ENCODE measurements around the gene HSBP1.

Gene HSBP1

DNA sequence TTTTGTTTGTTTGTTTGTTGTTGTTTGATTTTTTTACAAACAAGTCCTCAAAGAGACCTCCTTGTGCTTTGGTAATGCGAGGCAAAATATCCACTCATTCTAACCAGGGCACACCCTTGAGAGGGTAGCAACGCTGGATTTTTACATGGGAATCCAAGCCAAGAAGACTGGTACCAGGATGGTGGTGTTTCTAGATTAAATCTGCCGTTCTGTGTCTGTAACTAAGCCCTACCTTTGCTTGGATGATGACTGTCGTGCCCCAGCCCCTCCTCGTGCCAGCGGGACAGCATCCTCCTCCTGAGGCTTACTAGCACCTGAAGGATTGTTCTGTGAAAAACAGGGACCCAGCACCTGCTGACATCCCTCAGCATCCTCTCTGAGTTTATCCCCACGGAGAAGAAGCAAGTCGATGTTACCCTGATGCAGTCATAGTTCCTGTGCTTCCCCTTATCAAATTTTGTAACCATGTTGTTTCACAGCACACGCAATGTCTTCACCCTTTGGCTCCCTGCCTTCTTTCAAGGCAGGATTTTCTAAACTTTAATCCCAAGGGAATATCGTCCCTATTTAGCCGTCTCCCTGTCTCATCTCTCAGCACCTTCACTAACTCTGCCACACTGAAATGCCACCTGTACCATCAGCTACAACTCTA lies 5.1 kb upstream of the HSBP1 start:
- no peak for DNase-seq

DNA sequence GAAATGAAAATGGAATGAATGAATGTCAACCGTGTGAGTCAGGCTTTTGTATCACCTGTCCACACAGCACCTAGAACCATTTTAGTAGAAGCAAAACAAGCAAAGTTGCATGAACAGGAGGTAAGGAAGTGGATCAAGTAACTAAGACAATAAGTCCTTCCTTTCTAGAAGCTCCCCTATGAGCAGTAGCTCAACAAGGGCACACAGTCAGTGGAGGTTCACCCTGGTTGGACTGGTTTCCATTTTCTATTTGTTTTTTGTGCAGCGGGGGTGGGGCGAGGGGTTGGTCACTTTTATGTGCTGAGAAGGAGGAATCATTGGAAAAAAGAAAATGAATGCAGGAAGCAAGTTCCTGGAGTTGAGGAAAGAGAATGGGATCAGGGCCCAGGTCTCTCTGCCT lies 4.0 kb upstream of the HSBP1 start:
- no peak for DNase-seq

- DNase-seq = no peak
Measured at GRCh38 chr16:83804366-83804765, 3.4 kb upstream of the HSBP1 start.

DNA sequence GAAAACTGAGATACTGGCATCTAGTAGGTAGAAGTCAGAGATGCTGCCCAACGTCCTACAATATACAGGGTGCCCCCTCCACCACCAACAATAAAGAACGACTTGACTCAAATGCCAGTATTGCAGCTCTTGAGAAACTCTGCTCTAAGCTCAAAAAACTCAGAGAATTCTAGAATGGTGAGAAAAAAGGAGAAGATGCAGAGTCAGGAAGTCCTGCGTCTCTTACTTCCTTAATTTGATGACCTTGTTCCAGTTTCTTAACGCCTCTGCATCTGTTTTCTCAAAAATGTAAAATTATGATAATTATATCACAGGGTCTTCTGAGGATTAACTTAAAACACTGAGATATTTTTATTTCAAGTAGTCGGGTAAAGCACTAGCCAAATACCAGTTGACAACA lies 1.7 kb upstream of the HSBP1 start:
- no peak for DNase-seq

- no peak for DNase-seq
Measured at GRCh38 chr16:83806731-83807130, 1.0 kb upstream of the HSBP1 start.

DNA sequence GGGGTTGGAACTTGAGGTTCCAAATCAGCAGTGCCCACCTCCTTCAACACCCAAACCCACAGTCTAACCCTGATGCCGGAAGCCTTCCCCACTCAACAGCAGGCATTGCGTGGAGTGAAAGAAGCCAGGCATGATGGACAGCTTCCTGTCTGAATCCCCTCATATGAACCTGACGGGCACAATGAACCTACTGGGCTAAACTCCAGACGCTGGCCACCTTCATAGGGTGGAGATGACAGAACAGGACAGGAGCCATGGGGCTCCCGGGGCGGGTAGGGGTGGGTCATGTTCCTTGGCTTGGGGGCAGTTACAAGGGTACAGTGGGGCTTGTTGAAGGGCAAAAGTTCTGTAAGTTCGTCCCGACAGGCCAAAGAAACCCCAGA lies 460 bp upstream of the HSBP1 start:
- DNase-seq = no peak

DNA sequence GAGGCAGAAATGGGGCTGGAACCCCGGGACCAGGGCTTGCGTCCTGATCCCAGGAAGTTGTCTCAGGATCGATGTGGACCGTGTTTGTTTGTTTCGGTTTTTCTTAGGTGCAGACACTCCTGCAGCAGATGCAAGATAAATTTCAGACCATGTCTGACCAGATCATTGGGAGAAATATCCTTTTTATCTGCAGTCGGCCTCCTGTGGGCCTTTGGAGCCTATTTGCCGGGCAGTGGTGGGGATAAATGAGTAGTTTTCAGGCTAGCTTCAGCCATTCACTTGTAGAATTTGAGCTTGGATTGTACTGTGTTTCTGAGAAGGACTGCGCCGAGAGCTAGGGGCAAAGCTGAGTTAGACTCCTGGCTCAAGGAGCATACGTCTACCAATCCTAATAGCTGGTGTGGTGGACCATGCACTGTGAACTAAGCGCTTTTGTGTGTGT lies 816 bp downstream of the HSBP1 start:
- no peak for DNase-seq

DNA sequence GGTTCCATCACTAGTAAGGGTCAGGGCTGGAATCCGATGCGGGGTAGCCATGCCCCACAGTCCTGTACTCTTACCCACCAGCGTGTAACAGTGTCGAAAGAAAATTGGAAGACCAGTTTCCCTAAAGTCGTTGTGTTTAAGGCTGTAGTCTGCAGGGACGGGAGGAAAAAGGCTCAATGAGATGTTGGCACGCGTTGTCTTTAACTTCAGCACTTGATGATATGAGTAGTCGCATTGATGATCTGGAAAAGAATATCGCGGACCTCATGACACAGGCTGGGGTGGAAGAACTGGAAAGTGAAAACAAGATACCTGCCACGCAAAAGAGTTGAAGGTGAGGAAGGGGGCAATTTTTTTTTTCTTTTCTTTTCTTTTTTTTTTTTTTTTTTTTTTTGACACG lies 1.3 kb downstream of the HSBP1 start:
- DNase-seq = no peak

DNA sequence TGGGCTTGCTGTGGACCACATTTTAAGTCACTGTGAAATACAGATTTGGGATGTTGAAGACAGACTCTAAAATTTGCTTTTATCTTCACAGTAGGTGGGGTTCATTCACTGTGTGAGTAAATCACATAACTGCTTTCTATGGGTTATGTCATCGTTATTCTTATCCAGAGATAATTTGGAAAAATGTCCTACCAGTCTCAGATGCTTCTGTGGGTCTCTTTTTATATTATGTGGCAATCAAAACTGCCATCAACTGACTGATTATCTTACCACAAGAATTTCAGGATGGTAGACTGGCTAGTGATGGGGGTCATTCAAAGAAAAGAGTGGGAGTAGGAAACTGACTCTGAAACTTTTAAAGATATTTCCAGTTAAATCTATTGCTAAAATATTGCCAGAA lies 3.1 kb downstream of the HSBP1 start:
- no peak for DNase-seq

GRCh38 chr16:83813823-83814658 lies 6.3 kb downstream of the HSBP1 start:
- DNase-seq = no peak

DNA sequence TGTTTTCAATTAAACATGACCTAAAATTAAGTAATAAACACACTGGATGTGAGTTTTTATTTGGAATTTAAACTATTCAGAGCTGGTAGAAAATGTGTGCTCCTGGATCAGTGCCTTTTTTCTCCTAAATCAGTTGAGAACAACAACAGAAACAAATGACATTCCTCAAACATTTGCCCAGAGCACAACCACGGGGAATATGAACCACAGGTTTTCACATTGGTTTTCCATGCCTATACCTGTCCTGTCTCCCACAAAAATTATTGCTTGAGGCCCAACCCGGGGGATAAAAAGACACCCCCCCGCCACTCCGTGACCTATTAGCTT lies 6.8 kb downstream of the HSBP1 start:
- no peak for DNase-seq

- DNase-seq = no peak
Measured at GRCh38 chr16:83817022-83817421, 9.2 kb downstream of the HSBP1 start.

DNA sequence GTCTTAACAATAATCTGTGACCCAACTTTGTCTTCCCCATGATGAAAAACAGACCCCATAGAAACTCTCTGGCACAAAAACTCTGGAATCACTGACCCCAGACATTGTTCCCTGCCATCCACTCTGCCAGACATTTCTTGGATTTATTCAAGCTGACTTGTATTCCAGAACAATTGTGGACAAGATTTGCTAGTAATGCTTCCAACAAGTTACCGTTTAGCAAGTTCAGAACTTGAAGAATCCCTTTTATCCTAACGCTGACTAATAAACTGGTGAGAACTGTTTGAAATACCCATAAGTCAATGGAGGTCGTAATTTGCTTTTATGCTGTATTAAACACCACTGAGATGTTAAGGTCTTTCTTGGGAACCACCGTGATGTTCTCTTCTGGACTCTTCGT lies 10.5 kb downstream of the HSBP1 start:
- no peak for DNase-seq

DNA sequence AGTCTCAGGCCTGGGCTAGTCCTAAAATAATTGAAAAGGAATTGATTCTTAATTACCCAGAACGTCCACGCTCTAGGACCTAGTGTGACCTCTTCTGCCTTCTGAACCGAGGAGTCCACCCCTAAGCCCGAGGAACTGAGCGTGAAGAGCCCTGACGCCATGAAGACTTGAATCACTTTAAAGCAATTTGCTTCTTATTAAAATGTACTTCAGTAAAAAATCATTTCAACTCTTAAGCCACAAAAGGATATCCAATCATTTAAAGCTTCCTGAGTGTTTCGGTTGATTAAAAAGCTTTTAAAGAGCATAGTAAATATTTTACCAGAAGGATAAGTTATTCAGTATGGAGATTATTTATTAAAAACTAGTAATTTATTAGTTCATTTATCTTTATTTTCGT lies 11.6 kb downstream of the HSBP1 start:
- DNase-seq = no peak

DNA sequence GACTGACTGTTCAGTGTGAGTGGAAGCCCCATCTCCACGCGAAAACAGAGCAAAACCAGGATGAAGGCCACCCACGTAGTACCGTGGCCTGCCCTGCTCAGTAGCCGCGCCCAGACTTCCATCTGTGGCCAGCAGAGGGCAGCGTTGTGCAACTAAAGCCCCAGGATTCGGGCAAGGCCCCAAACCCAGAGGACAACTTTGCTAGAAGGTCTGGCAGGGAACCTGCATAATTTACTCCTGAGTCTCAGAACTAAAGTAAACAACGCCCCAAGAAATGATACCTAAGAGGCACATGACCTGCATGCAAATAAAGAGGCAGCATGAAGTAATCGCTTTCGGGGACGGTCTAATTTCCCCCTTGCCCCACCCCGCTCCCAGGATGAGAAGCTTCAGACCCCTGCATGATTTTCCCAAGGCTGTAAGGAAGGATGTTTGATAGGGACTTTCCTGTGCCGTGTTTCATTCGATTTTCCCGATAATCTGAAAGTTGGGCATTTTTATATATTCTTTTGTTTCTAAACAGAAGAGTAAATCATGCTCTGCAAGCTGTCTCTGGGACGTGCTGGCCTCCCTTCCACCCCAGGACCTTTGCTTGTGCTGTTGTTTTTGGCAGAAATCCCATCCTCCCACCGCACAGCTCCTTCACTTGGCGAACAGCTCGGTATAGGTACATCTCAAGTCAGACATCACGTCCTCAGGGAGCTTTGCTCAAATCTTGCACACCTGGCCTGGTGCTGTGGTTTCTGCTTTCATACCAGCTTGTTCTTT lies 18.6 kb downstream of the HSBP1 start:
- peak in 56 of 58 donors; percentile 21 to 91 (median 67) for DNase-seq

DNA sequence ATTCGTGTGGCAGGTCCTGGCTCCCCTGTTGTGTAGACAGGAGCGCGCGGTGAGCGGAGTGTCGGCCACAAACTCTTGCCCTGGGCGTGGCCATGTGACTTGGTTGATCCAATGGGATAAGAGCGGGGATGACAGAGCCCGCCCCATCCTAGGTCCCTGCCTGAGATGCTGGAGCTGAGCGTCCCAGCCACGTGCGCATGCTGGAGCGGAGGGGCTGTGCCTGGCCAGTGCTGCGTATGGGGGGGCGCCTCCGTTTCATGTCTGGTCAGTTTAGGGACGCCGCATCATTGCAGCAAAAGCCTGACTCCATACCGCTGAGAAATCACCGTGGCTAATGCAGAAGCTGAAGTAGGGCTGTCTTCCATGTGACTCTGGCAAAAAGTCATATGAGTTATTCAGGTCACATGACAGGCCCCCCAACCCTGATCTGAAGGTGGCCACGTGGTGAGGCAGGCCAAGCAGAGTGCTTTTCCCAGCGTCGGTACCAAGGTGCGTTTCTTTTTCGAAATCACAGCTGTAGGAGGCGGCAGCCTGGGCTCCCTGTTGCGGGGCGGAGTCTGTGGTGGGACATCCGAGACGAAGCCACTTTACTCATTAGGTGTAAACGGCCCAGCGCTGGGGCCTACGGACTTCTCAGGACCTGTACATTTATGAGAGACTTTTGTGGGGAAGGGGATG lies 22.5 kb downstream of the HSBP1 start:
- no peak for DNase-seq

DNA sequence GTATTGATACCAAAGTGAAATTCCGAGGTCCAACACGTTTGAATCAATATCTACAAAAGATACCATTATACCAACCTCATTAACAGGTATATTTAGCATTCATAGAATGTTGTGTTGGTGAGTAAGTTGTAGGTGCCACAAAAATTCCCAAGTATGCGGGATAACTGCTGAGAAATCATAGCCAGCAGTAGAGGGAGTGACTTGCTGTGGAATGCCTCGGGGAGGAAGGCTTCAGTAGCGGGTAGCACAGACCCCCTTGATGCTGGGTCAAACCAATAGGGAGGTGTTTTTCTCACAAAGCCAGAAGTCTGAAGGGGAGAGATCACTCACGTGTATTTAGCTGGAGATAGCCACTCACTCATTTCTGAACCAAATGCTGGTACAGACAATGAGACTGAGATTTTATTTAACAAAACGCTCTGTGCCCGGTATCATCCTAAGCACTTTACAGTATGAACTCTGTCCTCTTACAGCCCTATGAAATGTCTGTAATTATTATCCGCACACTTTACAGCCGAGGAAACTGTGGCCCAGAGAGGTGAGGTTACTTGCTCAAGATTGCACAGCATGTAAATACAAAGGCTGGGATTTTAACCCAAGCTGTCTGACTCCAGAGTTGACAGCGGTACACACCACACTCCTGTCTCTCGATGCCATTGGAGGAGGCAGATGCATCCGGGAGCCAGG lies 23.1 kb downstream of the HSBP1 start:
- no peak for DNase-seq

GRCh38 chr16:83831456-83831987 lies 23.7 kb downstream of the HSBP1 start:
- no peak for DNase-seq

DNA sequence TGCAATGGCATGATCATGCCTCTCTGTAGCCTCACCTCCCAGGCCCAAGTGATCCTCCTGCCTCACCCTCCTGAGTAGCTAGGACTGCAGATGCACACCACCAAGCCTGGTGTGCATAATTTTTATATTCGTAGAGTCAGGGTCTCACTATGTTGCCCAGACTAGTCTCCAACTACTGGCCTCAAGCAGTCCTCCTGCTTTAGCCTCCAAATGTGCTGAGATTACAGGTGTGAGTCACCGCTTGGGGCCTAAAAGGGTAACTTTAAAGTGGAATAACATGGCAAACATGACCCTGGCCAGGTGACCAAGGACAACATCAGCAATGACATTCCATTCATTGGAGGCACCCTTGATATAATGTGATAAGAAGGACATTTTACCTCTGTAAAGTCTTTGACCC lies 26.1 kb downstream of the HSBP1 start:
- no peak for DNase-seq

DNA sequence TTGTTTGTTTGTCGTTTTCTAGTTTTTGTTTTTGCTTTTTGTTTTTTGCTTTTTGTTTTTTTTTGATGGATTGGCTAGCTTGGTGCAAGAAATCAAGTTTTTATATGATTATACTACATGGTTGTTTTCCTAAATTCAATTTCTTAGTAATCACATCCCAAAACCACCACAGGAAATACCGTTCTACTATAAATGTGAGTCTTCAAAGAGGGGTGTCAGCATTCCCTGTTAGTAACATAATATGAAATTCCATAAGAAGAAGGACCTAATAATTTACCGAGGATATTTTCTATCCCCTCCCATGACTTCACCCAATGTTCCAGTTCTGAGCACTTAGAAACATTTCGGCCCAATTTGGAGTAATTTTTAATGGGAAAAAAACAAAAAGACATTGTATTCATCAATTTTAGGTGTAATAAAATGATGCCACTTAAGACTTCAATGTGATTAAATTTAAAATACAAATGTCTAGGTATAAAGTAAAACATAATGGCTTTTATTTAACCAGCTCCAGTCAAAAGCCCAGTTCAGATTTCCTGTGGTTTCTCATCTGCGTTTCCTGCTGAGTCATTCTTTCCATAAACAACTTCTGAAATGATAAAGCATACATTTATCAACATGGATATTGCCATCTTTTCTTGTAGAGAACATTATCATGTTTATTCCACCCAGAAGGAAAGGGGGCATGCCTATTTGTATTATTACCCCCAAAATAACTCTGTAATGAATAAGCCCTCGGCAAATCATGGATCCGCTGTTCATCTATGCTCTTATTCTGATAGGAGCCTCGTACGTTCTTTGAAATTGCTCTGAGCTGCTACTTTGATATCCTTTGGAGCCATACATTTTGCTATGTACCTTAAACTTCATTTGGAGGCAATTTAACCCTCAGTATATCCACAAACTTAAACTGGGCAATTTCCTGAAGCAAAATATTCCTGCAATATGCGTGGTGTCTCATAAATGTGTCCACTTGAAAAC lies 28.1 kb downstream of the HSBP1 start:
- DNase-seq = no peak

Measured in anterior cingulate cortex (tissue), 58 donors.